HT-29 (cell line): Measurements from ENCODE around the gene ATF3. TPM values are rescaled to one million over a fixed set of nuclear protein-coding genes. Genes with fewer than 3 reads are reported as not detected.

ENCODE experiments used
- DNase-seq: peaks from one replicate; pipeline ENCODE4 v3.0.0-alpha.2; 2015; ENCODE audit warnings: low spot score
- total RNA-seq: library from RNA; depleted of rRNA; stranded (reverse); fragments of >200 nt; shearing (Covaris generic); gene quantifications from 2 replicates; pipeline ENCODE4 v1.2.3, GENCODE V29; 2014

ATF3 gene
- total RNA-seq, 1 experiment from 2014 or later, result 104 TPM

DNA sequence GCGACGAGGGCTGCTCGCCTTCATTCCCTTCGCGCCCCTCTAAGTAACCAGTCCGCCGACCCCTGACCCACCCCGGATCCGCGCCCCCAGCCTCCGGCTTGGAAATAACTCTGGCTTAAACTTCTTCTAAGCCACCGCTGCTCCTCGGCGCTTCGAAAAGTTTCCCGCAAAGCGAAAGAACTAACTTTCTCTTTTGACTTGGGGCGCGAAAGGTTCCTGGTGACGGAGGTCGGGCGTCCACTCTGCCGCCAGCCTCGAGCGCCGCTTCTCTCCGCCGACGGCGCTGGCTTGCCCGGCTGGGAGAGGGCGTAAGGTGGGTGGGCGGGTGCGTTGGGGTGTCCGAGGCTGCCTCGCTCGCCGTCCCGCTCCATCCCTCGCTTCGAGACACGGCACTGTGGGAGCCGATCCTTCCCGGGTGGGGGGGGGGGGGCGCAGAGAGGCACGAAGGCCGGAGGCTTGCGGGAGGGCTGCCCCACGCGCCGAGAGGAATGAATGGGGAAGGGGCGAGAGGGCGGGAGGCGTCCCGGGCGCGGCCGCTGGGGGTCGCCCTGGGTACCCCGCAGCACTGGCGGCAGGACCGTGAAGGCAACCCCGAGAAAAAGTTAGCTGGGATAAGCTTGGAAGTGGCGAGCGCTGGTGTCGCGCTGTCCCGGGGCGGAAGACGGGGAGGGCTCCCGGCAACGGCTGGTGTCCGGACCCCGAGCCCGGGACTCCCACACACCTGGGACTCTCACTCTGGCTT is 569 bp downstream of the ATF3 start:
- peak; percentile 43 for DNase-seq

DNA sequence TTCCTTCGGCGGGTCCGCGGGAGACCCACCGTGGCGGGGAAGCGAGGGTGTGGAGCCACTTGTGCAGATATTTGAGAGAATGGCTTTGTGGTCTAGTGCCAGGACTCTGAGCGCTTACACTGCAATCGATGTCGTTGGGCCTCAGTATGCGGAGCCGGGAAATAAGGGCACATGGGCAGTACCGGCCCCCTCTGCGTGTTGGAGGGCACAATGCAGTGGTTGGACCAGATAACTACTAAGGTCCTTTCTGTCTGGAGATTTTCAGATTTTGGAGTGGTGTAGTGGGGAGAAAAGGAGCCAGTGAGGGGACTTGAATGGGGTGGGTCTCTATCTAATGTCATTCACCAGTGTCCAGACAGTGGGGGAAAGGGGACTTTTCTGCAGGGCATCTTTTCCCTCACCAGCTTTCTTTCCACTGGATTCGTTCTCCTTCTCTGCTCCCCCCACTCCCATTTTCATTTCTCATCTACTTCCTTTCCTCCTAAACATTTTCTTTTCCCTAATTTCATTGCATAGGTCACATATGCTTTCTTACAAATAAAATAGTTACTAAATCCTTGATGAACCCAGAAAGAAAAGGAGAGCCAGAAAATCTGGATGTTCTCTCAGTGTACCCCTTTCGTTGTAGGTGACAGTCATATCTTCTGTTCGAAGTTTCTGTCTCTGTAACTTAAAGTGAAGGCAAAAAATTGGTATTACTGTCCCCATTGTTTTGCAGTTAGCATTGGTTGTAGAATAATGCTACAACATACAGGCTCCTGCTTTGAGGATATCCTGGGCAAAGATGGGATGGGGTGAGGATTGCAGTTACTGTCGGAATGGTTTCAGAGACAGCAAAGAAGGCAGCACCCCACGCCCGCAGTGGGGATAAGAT is 1.4 kb downstream of the ATF3 start:
- DNase-seq, result peak; percentile 41

DNA sequence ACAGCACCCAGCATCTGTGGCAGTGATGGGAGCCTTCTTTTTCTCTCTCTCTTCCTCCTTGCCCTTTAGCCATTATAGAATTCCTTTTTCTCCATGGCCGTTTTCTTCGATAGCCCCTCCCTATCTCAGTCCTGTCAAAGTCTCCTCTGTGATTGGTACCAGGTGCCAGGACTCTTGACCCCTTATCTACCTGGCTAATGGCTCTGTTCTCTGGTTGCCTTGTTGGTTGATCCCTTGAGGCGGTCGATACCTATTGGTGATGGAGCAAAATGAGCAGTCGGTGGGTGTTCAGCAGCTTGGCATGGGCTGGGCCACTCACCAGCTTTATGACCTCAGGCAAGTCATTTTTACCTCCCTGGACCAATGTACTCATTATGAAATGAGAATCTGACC is 2.0 kb downstream of the ATF3 start:
- DNase-seq, result peak; percentile 10

DNA sequence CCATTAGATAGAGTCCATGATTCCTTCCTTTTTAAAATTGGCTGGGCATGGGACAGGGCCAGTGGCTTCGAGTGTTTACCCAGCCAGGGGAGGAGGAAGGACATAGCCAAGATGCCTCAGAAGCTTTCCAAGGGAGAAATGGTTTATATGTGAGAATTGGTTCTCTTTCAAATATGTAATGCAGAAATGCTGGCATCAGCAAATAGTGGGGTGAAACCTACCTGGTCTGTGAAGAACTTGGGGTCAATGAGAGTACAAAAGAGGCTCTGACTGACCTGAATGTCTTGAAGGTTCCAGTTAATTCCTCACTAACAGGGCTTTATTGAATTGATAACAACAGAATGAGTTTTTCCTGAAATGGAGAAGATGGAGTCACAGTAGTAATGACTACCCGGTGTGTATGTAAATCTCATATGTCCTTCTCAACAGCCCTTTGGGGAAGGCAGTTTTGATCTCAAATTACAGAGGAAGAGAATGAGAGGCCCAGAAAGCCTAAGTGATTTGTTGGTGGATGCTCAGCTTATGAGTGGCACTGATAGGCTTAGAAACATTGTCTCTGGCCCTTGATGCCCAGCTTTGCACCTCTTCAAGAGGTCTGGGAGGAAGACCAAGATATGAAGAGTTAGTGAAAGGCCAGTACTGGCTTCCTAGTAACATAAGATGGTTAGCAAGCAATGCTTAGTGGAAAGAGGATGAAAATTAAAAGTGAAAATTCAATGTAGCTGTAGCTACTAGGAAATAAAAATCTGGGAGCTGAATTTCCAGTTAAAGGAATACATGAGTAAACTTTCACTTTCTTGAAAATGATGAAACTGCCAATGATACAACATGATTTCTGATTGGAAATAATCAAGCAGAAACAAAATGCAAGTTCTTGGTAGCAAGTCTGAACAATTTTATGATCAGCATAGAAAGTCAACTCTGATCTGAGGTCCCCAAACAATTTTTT is 2.7 kb downstream of the ATF3 start:
- peak; percentile 29 for DNase-seq

DNA sequence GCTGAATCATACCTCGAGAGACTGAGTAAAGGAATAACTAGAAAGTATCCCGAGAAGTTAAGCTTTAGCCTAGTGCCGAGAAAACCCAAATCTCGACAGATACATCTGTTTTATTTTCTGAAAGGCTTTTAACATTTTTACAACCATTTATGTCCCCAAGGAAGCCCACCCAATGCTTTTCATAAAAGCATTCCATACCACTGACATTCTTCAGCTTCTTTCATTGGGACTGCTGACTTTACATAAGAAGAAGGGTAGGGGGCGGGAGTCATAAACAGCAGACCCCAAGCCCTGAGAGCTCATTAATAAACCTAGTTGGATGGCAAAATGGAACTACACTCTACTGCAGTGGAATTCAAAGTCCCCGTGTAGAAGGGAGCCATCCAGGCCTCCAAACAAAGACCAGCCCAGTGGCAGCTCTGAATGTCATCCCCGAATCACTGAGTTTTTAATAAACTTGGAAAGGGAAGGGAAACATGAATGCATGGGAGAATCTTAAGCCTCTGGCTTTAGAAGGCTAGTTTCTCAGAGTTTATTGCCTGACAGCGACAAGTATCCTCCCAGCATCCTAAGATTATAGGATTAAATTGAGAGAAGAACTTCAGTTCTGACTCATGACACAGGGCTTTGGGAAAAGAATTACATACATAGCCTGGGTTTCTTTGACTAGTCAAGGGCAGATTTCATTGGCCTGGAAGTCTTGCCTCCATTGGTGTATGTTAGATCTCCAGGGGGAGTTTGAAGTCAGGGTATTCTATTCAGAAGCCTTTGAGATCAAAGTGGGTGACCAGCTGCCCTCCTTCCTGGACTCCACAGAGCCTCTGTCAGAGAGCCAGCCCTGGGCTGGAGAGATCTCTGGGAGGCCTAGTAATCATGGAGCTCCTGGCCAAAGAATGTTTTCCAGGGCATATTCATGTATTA is 3.7 kb downstream of the ATF3 start:
- peak; percentile 41 for DNase-seq

DNA sequence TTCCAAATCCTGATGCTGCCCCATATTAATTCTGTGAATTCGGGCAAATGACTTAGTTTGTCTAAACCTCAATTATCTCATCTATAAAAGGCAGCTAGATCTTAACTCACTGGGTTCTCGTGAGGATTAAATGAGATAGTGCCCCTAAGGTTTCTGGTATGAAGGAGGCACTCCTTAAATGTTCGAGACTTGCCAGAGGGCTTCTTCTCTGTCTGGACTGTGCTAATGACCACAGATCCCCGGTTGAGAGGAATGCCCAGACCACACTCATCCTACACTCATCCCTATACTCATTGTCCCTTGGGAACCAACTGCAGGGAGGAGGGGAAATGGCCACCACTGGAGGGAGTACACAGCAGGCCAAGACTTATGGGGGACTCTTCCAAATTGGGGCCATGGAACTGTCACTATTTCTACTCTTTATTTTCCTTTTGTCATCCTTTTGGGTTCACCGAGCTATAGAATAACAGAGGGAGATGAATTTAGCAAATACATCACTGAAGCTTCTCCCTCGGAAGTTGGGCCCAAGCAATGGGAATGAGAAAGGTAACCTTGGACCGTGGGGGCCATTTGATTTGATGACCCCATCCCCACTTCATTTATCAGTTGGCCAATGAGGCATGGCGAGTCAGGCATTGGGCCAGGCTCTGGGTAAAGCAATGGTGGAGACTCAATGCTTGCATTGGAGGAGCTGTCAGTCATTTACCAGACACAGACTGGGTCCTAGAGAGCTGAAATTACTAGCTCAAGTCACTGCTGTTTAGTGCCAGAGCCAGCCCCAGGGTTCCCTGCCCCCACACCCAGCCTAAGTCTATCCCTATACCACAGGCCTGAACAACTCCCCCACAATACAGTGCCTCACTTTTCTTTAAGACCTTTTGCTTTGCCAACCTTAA is 5.1 kb downstream of the ATF3 start:
- peak; percentile 24 for DNase-seq

DNA sequence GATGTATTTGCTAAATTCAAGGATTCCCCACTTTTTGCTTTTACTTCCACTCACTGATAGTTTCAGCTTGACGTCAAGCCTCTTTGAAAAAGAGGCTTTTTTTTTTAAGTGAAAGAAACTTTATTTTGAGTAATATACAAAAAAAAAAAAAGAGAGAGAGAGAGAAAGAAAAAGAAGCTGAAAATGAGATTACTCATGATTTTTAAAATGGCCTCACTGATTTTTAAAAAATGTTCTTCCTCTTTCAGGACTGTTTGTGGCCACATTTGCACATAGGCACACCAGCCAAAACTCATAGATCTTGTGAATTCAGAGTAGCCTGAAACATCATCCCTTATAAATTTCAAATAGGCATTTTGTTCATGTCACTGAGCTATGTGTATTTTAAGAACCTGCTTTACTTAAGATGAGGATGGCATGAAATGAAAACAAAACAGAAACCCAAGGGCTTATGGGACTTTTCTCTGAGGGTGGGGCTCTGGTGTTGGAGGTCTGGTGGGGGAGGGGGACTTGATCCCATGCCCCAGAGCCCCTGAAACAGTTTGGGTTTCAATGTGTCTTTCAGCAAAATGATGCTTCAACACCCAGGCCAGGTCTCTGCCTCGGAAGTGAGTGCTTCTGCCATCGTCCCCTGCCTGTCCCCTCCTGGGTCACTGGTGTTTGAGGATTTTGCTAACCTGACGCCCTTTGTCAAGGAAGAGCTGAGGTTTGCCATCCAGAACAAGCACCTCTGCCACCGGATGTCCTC is 6.1 kb downstream of the ATF3 start:
- DNase-seq, result peak; percentile 9

DNA sequence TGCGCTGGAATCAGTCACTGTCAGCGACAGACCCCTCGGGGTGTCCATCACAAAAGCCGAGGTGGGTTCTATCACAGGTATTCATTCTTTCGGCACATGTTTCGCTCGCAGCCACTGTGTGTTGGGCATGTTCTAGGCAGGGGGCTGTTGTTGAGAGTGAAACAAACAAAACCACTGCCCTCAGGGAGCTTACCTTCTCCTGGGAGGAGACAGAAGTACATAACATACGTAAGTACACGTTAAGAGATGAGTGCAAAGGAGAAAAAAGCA is 6.6 kb downstream of the ATF3 start:
- DNase-seq, result no peak

DNA sequence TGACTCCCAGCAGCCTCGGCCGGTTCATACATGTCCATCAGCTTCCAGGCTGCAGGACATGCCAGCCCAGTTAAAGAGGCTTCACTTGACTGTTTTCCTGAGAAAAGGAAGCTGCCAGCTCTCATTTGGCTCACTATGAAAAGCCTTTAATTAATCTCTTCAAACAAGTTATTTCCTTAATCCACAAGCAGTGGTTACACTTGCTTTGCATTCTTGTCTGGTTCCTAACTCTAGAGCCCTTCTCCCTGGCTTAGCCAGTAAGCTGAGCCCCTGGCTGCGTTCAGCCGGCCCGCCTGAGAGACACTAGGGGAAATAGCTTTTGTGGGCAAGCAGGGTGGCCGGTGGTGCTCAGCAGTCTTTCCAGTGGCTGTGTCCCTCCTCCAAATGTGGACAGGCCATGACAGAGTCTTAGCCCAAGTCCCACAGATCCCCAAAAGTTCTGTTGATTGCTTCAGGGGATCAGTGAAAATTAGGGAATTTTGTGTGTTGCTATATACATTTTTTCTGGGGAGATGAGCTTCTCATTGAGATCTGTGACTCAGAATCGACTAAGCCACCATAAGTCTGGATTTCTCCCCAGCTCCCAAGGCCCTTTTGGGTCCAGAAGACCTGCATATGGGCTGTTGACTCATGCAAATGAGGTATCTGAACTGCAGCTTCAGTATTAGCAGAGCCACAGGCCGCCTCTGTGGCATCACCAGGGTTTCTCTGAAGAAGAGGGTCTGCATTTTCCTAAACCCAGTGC is 10.1 kb downstream of the ATF3 start:
- peak; percentile 9 for DNase-seq

DNA sequence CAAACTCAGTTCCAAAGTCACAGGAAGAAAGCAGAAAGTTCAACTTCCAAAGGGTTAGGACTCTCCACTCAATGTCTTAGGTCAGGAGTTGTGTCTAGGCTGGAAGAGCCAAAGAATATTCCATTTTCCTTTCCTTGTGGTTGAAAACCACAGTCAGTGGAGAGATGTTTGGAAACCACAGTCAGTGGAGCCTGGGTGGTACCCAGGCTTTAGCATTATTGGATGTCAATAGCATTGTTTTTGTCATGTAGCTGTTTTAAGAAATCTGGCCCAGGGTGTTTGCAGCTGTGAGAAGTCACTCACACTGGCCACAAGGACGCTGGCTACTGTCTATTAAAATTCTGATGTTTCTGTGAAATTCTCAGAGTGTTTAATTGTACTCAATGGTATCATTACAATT is 11.7 kb downstream of the ATF3 start:
- no peak for DNase-seq

DNA sequence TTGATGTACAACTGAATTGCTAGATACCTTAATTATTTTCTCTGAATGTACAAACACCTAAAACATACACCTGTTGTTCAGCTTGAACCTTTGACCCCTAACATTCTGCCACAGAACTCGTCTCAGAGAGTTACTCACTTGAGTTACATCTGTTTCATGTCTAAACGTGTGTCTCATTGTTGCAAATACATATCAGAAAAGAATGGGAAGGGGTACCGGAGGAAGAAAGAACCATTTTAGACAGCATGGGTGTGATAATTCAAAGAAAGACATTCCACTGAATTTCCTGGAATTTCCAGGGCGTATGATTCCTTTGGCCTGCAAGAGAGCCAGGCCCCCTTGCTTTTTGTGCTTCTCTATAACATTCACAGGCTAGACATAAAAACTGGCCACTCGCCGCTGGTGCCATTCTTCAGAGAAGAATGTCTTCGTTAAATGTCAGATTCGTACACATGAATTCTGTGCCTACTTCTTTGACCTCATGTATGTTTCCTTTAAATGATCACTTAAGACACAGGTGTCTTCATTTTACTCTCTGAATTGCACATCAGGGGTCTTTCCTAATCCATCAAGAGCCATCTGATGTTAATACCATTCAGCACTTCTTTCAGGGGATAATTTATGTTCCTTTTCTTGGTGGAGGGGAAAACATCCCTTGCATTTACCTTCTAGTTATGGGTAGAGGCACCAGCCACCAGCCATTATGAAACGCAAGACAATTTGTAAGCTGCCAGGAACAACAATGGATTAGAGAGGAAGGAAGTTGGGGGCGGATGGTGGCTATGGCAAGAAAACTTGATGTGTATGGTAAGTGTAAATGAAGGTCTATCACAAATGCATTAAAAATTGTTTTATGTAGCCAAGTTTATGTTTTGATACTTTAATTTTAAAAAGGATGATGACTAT is 12.7 kb downstream of the ATF3 start:
- DNase-seq, result peak; percentile 29

DNA sequence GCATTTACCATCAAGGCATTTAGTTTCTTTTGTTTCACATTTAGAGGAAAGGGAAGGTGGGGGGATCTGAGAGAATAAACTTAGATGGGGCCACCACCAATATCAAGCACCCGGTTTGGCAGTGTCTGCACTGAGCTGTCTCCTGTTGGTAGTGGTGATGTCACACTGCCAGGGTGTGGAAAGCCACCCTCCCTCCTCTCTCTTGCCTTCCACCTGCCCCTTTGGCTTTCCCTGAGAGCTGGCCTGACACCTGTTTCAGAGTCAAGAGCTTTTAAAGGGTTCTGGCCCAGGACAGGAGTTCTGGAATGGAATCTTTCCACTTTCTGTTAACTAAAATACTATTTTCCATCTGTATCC is 13.4 kb downstream of the ATF3 start:
- peak; percentile 23 for DNase-seq

DNA sequence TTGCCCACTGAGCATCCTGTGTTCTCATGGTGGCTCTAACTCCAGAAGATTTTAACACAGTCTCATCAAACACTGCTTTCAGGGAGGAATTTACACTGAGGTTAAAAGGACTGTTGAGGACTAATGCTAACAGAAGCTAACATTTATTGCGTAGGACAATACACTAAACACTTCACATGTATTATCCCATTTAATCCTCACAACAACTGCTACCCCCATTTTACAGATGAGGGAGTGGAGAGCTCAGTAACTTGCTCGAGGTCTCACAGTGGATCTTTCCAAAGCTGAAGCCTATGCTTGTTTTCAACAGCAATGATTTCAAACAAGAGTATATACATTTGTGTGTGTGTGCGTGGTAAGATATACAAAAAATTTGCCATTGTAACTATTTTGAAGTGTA is 13.9 kb downstream of the ATF3 start:
- DNase-seq, result peak; percentile 14

DNA sequence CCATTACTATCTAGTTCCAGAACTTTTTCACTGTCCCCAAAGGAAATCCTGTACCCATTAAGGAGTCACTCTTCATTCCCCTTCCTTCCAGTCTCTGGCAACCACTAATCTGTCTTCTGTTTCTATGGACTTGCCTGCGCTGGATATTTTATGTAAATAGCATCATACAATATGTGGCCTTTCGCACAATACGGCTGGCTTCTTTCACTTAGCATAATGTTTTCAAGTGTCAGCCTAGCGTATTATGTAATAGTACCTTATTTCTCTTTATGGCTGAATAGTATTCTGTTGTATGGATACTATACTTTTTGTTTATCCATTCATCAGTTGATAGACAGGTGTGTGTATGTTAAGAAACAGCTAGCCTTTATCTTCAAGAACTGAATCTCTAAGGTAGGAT is 14.3 kb downstream of the ATF3 start:
- DNase-seq, result peak; percentile 25

DNA sequence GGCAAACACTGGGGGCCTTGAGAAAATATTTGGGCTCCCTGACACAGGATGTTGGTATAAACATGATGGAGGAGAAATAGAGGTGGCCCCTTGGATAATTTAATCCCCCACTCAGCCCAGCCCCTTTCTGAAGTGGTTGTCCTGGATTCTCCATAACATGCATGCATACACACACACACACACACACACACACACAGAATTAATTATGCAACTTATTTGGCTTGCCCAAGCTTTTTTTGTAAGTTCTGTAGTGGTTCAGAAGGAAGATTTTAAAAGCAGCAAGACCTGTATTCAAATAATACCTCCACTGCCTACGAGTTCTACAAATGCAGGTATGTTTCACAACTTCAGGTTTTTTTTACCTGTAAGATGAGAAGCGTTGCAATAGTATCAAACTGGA is 15.0 kb downstream of the ATF3 start:
- DNase-seq, result no peak

DNA sequence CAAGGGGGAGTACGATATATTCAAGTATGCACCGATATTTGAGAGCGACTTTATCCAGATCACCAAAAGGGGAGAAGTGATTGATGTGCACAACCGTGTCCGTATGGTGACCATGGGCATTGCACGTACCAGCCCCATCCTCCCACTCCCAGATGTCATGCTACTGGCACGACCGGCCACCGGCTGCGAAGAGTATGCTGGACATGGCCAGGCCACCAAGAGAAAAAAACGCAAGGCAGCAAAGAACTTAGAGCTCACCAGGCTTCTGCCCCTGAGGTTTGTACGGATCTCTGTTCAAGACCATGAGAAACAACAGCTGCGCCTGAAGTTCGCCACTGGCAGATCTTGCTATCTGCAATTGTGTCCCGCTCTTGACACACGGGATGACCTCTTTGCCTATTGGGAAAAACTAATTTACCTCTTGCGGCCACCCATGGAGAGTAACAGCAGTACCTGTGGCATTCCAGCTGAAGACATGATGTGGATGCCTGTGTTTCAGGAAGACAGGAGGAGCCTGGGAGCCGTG is 16.5 kb downstream of the ATF3 start:
- no peak for DNase-seq

DNA sequence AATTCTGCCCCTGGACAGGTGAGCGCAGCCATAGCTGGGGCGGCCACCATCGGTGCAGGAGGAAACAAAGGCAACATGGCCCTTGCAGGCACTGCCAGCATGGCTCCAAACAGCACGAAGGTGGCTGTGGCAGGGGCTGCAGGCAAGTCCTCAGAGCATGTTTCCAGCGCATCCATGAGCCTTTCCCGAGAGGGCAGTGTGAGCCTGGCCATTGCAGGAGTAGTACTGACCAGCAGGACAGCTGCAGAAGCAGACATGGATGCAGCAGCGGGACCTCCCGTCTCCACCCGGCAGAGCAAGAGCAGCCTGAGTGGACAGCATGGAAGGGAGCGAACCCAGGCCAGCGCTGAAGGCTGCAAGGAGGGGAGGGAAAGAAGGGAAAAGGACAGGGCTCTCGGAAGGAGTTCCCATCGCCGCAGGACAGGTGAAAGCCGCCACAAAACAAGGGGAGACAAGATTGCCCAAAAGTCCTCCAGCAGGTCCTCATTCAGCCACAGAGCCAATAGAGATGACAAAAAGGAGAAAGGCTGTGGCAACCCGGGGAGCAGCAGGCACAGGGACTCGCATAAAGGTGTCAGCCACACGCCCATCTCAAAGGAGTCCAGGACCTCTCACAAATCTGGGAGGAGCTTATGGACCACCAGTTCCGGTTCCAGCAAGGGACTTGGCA is 17.4 kb downstream of the ATF3 start:
- no peak for DNase-seq
